ENCODE data around the gene VTA1.

DNA sequence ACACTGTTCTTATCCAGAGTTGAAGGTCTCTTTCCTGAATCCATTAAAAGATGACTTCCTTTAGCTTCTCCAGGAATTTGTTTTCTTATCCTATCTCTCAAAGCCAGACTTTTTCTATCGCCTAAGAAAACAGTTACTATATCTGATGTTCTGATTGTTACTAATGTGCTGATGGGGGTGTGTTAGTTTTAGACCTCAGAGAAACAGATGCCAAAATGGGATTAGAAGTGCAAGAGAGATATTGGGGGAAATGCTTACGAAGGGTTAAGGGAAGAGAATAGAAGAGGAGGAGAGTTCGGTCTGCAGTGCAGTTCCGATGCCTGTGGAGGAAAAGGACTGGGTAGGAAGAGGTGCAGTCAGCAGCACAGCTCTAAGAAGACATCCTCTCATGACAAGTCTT is 119.0 kb downstream of the VTA1 start:
- TF ChIP-seq POLR2A (IDR thresholded peaks at IDR 0.05), result no peak
- TF ChIP-seq, protein P1, sequence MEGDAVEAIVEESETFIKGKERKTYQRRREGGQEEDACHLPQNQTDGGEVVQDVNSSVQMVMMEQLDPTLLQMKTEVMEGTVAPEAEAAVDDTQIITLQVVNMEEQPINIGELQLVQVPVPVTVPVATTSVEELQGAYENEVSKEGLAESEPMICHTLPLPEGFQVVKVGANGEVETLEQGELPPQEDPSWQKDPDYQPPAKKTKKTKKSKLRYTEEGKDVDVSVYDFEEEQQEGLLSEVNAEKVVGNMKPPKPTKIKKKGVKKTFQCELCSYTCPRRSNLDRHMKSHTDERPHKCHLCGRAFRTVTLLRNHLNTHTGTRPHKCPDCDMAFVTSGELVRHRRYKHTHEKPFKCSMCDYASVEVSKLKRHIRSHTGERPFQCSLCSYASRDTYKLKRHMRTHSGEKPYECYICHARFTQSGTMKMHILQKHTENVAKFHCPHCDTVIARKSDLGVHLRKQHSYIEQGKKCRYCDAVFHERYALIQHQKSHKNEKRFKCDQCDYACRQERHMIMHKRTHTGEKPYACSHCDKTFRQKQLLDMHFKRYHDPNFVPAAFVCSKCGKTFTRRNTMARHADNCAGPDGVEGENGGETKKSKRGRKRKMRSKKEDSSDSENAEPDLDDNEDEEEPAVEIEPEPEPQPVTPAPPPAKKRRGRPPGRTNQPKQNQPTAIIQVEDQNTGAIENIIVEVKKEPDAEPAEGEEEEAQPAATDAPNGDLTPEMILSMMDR (IDR thresholded peaks at IDR 0.05), result no peak

All from esophagus squamous epithelium (tissue), 4 donors.